Measurements from ENCODE around the gene AGBL1.

AGBL1 gene

DNA sequence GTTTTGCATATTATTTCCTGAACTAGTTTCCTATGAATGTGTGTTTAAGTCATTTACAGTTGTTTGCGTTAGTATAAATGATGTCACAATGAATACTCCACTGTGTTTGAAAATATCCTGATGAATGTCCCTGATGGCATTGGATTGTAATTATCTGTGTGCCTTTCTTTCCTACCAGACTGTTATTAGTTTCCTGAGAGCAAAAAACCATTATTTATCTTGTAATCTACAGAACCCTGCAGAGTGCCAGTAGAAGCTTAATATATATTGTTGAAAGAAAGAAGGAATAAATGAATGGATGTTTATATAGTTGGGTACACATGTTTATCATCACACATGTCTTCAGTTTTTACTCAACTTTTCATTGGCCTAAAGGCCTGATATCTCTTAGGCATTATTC, 312.6 kb downstream of the AGBL1 start:
- no peak for TF ChIP-seq EZH2 (IDR thresholded peaks at IDR 0.05; ENCODE audit: borderline replicate concordance, low read depth, low read length, severe bottlenecking)
- TF ChIP-seq, protein P1, sequence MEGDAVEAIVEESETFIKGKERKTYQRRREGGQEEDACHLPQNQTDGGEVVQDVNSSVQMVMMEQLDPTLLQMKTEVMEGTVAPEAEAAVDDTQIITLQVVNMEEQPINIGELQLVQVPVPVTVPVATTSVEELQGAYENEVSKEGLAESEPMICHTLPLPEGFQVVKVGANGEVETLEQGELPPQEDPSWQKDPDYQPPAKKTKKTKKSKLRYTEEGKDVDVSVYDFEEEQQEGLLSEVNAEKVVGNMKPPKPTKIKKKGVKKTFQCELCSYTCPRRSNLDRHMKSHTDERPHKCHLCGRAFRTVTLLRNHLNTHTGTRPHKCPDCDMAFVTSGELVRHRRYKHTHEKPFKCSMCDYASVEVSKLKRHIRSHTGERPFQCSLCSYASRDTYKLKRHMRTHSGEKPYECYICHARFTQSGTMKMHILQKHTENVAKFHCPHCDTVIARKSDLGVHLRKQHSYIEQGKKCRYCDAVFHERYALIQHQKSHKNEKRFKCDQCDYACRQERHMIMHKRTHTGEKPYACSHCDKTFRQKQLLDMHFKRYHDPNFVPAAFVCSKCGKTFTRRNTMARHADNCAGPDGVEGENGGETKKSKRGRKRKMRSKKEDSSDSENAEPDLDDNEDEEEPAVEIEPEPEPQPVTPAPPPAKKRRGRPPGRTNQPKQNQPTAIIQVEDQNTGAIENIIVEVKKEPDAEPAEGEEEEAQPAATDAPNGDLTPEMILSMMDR (IDR thresholded peaks at IDR 0.05; ENCODE audit: borderline replicate concordance, extremely low read depth, low read length, poor library complexity, severe bottlenecking), result no peak
- Histone ChIP-seq H3K4me2 (ENCODE audit: insufficient read depth, low read length) (no peak overlapping the region), H3K27ac (ENCODE audit: low read length) (no peak overlapping the region), H3K79me2 (ENCODE audit: insufficient read depth, low read length) (no peaks in the 10 kb centered on the region), H3K27me3 (ENCODE audit: insufficient read depth, low read length, poor library complexity) (no peaks in the 10 kb centered on the region), H4K20me1 (ENCODE audit: insufficient read depth, low read length) (no peaks in the 10 kb centered on the region), H2AFZ (ENCODE audit: low read depth, low read length) (no peak overlapping the region), H3K36me3 (ENCODE audit: insufficient read depth, low read length) (no peaks in the 10 kb centered on the region), H3K4me1 (ENCODE audit: insufficient read depth, low read length) (no peaks in the 10 kb centered on the region), H3K9ac (ENCODE audit: low read depth, low read length) (no peak overlapping the region), H3K9me3 (ENCODE audit: insufficient read depth, low read length, severe bottlenecking) (no peaks in the 10 kb centered on the region), H3K4me3 (ENCODE audit: low read depth in 1 of 2, low read length in 2 of 2) (no peak overlapping the region)
- DNase-seq (no peak), ATAC-seq (ENCODE audit: insufficient read depth, low read depth) (no peak)

DNA sequence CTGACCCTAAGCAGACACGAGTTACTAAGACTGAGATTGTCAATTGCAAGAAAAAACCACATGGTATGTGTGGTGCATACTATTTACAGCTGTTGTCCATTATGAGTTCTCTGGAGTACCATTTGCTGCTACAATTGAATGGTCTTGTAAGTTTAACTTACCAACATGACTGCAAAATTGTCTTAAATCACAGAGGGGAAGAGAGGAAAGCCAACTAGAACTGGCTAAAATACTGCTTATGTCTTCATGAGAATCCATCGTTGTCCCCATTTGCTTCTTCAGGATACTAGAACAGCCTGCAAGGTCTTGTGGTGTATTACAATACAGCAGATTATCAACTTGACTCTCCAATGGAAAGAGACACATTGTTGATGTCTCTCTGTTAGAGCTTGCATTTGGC, 313.2 kb downstream of the AGBL1 start:
- H3K36me3 ChIP-seq (ENCODE audit: insufficient read depth, low read length), result no peaks in the 10 kb centered on the region
- H3K4me1 ChIP-seq (ENCODE audit: insufficient read depth, low read length), result no peaks in the 10 kb centered on the region
- no peaks in the 10 kb centered on the region for H4K20me1 ChIP-seq (ENCODE audit: insufficient read depth, low read length)
- no peak overlapping the region for H2AFZ ChIP-seq (ENCODE audit: low read depth, low read length)
- no peak overlapping the region for H3K27ac ChIP-seq (ENCODE audit: low read length)
- no peaks in the 10 kb centered on the region for H3K27me3 ChIP-seq (ENCODE audit: insufficient read depth, low read length, poor library complexity)
- H3K4me2 ChIP-seq (ENCODE audit: insufficient read depth, low read length), result no peak overlapping the region
- ATAC-seq (ENCODE audit: insufficient read depth, low read depth), result no peak
- H3K79me2 ChIP-seq (ENCODE audit: insufficient read depth, low read length), result no peaks in the 10 kb centered on the region
- no peak for DNase-seq
- H3K4me3 ChIP-seq (ENCODE audit: low read depth in 1 of 2, low read length in 2 of 2), result no peak overlapping the region
- no peaks in the 10 kb centered on the region for H3K9me3 ChIP-seq (ENCODE audit: insufficient read depth, low read length, severe bottlenecking)
- TF ChIP-seq, protein P1 (IDR thresholded peaks at IDR 0.05; ENCODE audit: borderline replicate concordance, extremely low read depth, low read length, poor library complexity, severe bottlenecking), result no peak
- no peak for TF ChIP-seq EZH2 (IDR thresholded peaks at IDR 0.05; ENCODE audit: borderline replicate concordance, low read depth, low read length, severe bottlenecking)
- no peak overlapping the region for H3K9ac ChIP-seq (ENCODE audit: low read depth, low read length)

DNA sequence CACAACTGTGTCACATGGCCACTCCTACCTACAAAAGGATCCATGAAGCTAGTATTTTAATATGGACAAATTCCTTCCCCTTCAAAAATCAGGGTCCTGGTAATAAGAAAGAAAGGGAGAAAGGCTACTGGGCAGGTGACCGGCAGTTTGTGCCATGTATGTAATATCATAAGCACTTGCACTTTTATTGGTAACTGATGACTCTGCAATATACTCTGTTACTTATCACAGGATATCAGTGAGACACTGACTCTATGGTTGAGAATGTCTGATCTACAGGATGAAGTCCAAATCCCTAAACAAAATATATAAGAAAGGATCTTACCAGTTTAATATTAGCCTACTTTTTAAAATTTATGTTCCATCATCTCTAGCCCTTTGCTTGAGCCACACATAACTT, 315.2 kb downstream of the AGBL1 start:
- no peaks in the 10 kb centered on the region for H3K4me1 ChIP-seq (ENCODE audit: insufficient read depth, low read length)
- H3K4me3 ChIP-seq (ENCODE audit: low read depth in 1 of 2, low read length in 2 of 2), result no peak overlapping the region
- no peaks in the 10 kb centered on the region for H4K20me1 ChIP-seq (ENCODE audit: insufficient read depth, low read length)
- TF ChIP-seq EZH2 (IDR thresholded peaks at IDR 0.05; ENCODE audit: borderline replicate concordance, low read depth, low read length, severe bottlenecking), result no peak
- TF ChIP-seq, protein P1 (IDR thresholded peaks at IDR 0.05; ENCODE audit: borderline replicate concordance, extremely low read depth, low read length, poor library complexity, severe bottlenecking), result no peak
- no peak overlapping the region for H3K27ac ChIP-seq (ENCODE audit: low read length)
- H3K9ac ChIP-seq (ENCODE audit: low read depth, low read length), result no peak overlapping the region
- H3K4me2 ChIP-seq (ENCODE audit: insufficient read depth, low read length), result no peak overlapping the region
- no peaks in the 10 kb centered on the region for H3K36me3 ChIP-seq (ENCODE audit: insufficient read depth, low read length)
- no peaks in the 10 kb centered on the region for H3K79me2 ChIP-seq (ENCODE audit: insufficient read depth, low read length)
- H2AFZ ChIP-seq (ENCODE audit: low read depth, low read length), result no peak overlapping the region
- no peaks in the 10 kb centered on the region for H3K9me3 ChIP-seq (ENCODE audit: insufficient read depth, low read length, severe bottlenecking)
- DNase-seq, result no peak
- no peak for ATAC-seq (ENCODE audit: insufficient read depth, low read depth)
- no peaks in the 10 kb centered on the region for H3K27me3 ChIP-seq (ENCODE audit: insufficient read depth, low read length, poor library complexity)

Data from DND-41 (cell line).